ENCODE results near the gene WASHC1.
"Not testable (repeated sequence)": the region's sequence is repeated elsewhere in the genome, so short reads cannot be mapped to it uniquely, and the experiment has no call there.

WASHC1 gene

DNA sequence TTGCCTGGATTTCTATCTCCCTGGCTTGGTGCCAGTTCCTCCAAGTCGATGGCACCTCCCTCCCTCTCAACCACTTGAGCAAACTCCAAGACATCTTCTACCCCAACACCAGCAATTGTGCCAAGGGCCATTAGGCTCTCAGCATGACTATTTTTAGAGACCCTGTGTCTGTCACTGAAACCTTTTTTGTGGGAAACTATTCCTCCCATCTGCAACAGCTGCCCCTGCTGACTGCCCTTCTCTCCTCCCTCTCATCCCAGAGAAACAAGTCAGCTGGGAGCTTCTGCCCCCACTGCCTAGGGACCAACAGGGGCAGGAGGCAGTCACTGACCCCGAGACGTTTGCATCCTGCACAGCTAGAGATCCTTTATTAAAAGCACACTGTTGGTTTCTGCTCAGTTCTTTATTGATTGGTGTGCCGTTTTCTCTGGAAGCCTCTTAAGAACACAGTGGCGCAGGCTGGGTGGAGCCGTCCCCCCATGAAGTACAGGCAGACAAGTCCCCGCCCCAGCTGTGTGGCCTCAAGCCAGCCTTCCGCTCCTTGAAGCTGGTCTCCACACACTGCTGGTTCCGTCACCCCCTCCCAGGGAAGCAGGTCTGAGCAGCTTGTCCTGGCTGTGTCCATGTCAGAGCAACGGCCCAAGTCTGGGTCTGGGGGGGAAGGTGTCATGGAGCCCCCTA lies 15.0 kb downstream of the WASHC1 start:
- DNase-seq: not testable (repeated sequence)

DNA sequence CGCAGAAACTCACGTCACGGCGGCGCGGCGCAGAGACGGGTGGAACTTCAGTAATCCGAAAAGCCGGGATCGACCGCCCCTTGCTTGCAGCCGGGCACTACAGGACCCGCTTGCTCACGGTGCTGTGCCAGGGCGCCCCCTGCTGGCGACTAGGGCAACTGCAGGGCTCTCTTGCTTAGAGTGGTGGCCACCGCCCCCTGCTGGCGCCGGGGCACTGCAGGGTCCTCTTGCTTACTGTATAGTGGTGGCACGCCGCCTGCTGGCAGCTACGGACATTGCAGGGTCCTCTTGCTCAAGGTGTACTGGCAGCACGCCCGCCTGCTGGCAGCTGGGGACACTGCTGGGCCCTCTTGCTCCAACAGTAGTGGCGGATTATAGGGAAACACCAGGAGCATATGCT lies 18.1 kb downstream of the WASHC1 start:
- peak; percentile 47 for DNase-seq

DNA sequence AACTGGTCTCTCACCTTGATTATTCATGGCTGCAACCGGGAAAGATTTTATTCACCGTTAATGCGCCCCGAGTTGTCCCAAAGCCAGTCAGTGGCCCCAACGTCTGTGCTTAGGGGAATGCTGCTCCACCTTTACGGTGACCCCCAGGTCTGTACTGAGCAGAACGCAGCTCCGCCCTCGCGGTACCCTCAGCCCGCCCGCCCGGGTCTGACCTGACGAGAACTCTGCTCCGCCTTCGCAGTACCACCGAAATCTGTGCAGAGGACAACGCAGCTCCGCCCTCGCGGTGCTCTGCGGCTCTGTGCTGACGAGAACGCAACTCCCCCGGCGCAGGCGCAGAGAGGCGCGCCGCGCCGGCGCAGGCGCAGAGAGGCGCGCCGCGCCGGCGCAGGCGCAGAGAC lies 18.6 kb downstream of the WASHC1 start:
- not testable (repeated sequence) for DNase-seq

DNA sequence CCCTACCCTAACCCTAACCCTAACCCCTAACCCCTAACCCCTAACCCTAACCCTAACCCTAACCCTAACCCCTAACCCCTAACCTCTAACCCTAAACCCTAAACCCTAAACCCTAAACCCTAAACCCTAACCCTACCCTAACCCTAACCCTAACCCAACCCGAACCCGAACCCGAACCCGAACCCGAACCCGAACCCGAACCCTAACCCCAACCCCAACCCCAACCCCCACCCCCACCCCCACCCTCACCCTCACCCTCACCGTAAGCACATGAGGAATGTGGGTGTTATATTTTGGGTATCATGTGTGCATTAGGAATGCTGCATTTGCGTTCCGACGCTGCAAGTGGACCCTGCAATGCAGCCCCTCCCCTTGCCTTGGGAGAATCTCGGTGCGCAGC lies 19.0 kb downstream of the WASHC1 start:
- not testable (repeated sequence) for DNase-seq
